Stomach (tissue), 4 donors: ENCODE results near the gene CBX1.

ENCODE experiments used
- POLR2A ChIP-seq, 4 donors: fragments of 450-650 bp; IDR thresholded peaks; one replicate each; pipeline ENCODE4 v1.6.1; 2016; ENCODE audit warnings: antibody characterized with exemption in 4 of 4, control low read depth in 2 of 4, mild to moderate bottlenecking in 1 of 4, moderate library complexity in 1 of 4
- TF ChIP-seq, protein P1 (sequence below), 7 experiments: fragments of 450-650 bp in 4 of 7; fragments of 200-600 bp in 3 of 7; sonication (generic) in 3 of 7; IDR thresholded peaks; one replicate each; pipeline ENCODE4 v1.5.1; 2016 to 2019; ENCODE audit warnings: antibody characterized with exemption in 7 of 7, control low read depth in 2 of 7, mild to moderate bottlenecking in 1 of 7

- TF ChIP-seq, protein P1, sequence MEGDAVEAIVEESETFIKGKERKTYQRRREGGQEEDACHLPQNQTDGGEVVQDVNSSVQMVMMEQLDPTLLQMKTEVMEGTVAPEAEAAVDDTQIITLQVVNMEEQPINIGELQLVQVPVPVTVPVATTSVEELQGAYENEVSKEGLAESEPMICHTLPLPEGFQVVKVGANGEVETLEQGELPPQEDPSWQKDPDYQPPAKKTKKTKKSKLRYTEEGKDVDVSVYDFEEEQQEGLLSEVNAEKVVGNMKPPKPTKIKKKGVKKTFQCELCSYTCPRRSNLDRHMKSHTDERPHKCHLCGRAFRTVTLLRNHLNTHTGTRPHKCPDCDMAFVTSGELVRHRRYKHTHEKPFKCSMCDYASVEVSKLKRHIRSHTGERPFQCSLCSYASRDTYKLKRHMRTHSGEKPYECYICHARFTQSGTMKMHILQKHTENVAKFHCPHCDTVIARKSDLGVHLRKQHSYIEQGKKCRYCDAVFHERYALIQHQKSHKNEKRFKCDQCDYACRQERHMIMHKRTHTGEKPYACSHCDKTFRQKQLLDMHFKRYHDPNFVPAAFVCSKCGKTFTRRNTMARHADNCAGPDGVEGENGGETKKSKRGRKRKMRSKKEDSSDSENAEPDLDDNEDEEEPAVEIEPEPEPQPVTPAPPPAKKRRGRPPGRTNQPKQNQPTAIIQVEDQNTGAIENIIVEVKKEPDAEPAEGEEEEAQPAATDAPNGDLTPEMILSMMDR (IDR thresholded peaks at IDR 0.05), result no peak
- TF ChIP-seq POLR2A (IDR thresholded peaks at IDR 0.05), result no peak
Measured at GRCh38 chr17:48027322-48027981, 73.8 kb downstream of the CBX1 start.
